ENCODE measurements around the gene NDUFAF2. TPM values are rescaled to one million over a fixed set of nuclear protein-coding genes. Genes with fewer than 3 reads are reported as not detected.
A peak's percentile ranks its signal among the peaks of the same experiment; 100 is the strongest.

NDUFAF2 gene
- total and polyA plus RNA-seq, 2 experiments from 2014 or later: 32.5 to 47.6 TPM

GRCh38 chr5:60958088-60958487, 13.1 kb downstream of the NDUFAF2 start:
- Histone ChIP-seq H3K36me3 (replicated peaks; ENCODE audit: insufficient read depth, low read depth) (no peaks in the 10 kb centered on the region), H3K4me1 (ENCODE audit: insufficient read depth) (no peaks in the 10 kb centered on the region), H3K27ac (no peak overlapping the region), H3K9me3 (ENCODE audit: low read depth) (peaks cover 8% of the 10 kb centered on the region), H3K9me2 (replicated peaks; ENCODE audit: insufficient read depth) (no peaks in the 10 kb centered on the region), H3K79me2 (peaks cover 58% of the 10 kb centered on the region), H4K20me1 (ENCODE audit: insufficient read depth, poor library complexity, severe bottlenecking) (no peaks in the 10 kb centered on the region), H2AFZ (no peak overlapping the region), H3K4me3 (no peak overlapping the region), H3K27me3 (no peaks in the 10 kb centered on the region), H3K4me2 (no peak overlapping the region)
- no peak for TF ChIP-seq EZH2 (IDR thresholded peaks at IDR 0.05; ENCODE audit: borderline replicate concordance)
- TF ChIP-seq CTCF (IDR thresholded peaks at IDR 0.05; ENCODE audit: poor library complexity): no peak
- TF ChIP-seq EZH2phosphoT487 (IDR thresholded peaks at IDR 0.05; ENCODE audit: low read depth, severe bottlenecking, unreplicated experiment): no peak
- DNase-seq (ENCODE audit: low spot score): no peak

GRCh38 chr5:60958712-60959111, 13.7 kb downstream of the NDUFAF2 start:
- 92% methylated on average over 2 of the region's 2 CpGs for whole genome bisulfite sequencing (ENCODE audit: low lambda C conversion rate, missing lambda C conversion rate)
- H3K79me2 ChIP-seq: peaks cover 57% of the 10 kb centered on the region

GRCh38 chr5:60959156-60959555, 14.2 kb downstream of the NDUFAF2 start:
- Histone ChIP-seq H3K79me2 (peaks cover 56% of the 10 kb centered on the region), H3K27ac (no peak overlapping the region)
- TF ChIP-seq EZH2phosphoT487 (IDR thresholded peaks at IDR 0.05; ENCODE audit: low read depth, severe bottlenecking, unreplicated experiment) (no peak), CTCF (IDR thresholded peaks at IDR 0.05; ENCODE audit: poor library complexity) (peak; percentile 50), EZH2 (IDR thresholded peaks at IDR 0.05; ENCODE audit: borderline replicate concordance) (no peak)

More at GRCh38 chr5:60958712-60959111, 13.7 kb downstream of the NDUFAF2 start:
- no peak overlapping the region for H3K4me3 ChIP-seq
- H3K4me2 ChIP-seq: no peak overlapping the region
- no peaks in the 10 kb centered on the region for H3K27me3 ChIP-seq
- no peak for DNase-seq (ENCODE audit: low spot score)
- no peak overlapping the region for H3K27ac ChIP-seq
- peaks cover 8% of the 10 kb centered on the region for H3K9me3 ChIP-seq (ENCODE audit: low read depth)
- no peaks in the 10 kb centered on the region for H3K9me2 ChIP-seq (replicated peaks; ENCODE audit: insufficient read depth)
- no peak overlapping the region for H2AFZ ChIP-seq
- no peaks in the 10 kb centered on the region for H3K36me3 ChIP-seq (replicated peaks; ENCODE audit: insufficient read depth, low read depth)
- H4K20me1 ChIP-seq (ENCODE audit: insufficient read depth, poor library complexity, severe bottlenecking): no peaks in the 10 kb centered on the region
- H3K4me1 ChIP-seq (ENCODE audit: insufficient read depth): no peaks in the 10 kb centered on the region
- TF ChIP-seq CTCF (IDR thresholded peaks at IDR 0.05; ENCODE audit: poor library complexity): no peak
- TF ChIP-seq EZH2 (IDR thresholded peaks at IDR 0.05; ENCODE audit: borderline replicate concordance): no peak
- TF ChIP-seq EZH2phosphoT487 (IDR thresholded peaks at IDR 0.05; ENCODE audit: low read depth, severe bottlenecking, unreplicated experiment): no peak

GRCh38 chr5:60960591-60960990, 15.6 kb downstream of the NDUFAF2 start:
- Histone ChIP-seq H3K4me1 (ENCODE audit: insufficient read depth) (no peaks in the 10 kb centered on the region), H3K4me2 (no peak overlapping the region), H3K9me2 (replicated peaks; ENCODE audit: insufficient read depth) (no peaks in the 10 kb centered on the region), H3K36me3 (replicated peaks; ENCODE audit: insufficient read depth, low read depth) (no peaks in the 10 kb centered on the region), H3K27me3 (no peaks in the 10 kb centered on the region), H3K79me2 (peaks cover 48% of the 10 kb centered on the region), H3K9me3 (ENCODE audit: low read depth) (no peaks in the 10 kb centered on the region), H3K27ac (no peak overlapping the region), H3K4me3 (no peak overlapping the region), H2AFZ (no peak overlapping the region), H4K20me1 (ENCODE audit: insufficient read depth, poor library complexity, severe bottlenecking) (no peaks in the 10 kb centered on the region)
- 20% methylated on average over 2 of the region's 2 CpGs for WGBS (ENCODE audit: low lambda C conversion rate, missing lambda C conversion rate)
- no peak for TF ChIP-seq EZH2phosphoT487 (IDR thresholded peaks at IDR 0.05; ENCODE audit: low read depth, severe bottlenecking, unreplicated experiment)
- no peak for TF ChIP-seq EZH2 (IDR thresholded peaks at IDR 0.05; ENCODE audit: borderline replicate concordance)
- TF ChIP-seq CTCF (IDR thresholded peaks at IDR 0.05; ENCODE audit: poor library complexity): peak; percentile 63
- DNase-seq (ENCODE audit: low spot score): peak; percentile 40

More at GRCh38 chr5:60959156-60959555, 14.2 kb downstream of the NDUFAF2 start:
- Histone ChIP-seq H3K27me3 (no peaks in the 10 kb centered on the region), H4K20me1 (ENCODE audit: insufficient read depth, poor library complexity, severe bottlenecking) (no peaks in the 10 kb centered on the region), H3K9me3 (ENCODE audit: low read depth) (peaks cover 8% of the 10 kb centered on the region), H3K9me2 (replicated peaks; ENCODE audit: insufficient read depth) (no peaks in the 10 kb centered on the region), H3K36me3 (replicated peaks; ENCODE audit: insufficient read depth, low read depth) (no peaks in the 10 kb centered on the region), H3K4me1 (ENCODE audit: insufficient read depth) (no peaks in the 10 kb centered on the region), H2AFZ (no peak overlapping the region), H3K4me2 (no peak overlapping the region), H3K4me3 (no peak overlapping the region)
- no peak for DNase-seq (ENCODE audit: low spot score)
